Measurements from ENCODE around the gene FBXL5. TPM values are rescaled to one million over a fixed set of nuclear protein-coding genes. Genes with fewer than 3 reads are reported as not detected.

The FBXL5 gene
- polyA plus RNA-seq, 1 donor from 2014 or later = 53.0 TPM

DNA sequence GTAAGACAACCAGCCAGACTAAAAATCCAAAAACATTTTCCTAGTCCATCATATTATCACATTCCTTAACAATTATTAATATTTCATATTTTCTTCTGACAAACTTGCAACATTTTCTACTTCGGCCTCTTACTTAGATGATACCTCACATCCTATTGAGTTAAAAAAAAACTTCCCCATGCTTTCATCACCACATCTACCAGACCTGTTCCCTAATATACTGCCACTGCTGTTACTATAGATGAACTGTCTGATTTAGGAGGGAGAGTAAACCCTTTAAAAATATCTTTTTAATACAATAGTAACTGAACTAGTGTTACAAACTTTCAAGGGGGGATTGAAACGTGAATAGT lies 28.0 kb upstream of the FBXL5 start:
- peaks cover 5% of the 10 kb centered on the region for H3K36me3 Mint-ChIP-seq
- H3K4me3 Mint-ChIP-seq = peak overlapping the region in 1 of 4 donors; percentile 65
- H3K27ac Mint-ChIP-seq = no peak overlapping the region
- H3K27me3 Mint-ChIP-seq = no peaks in the 10 kb centered on the region
- peaks cover 9 to 19% (median 16%) of the 10 kb centered on the region in 3 donors for H3K4me1 Mint-ChIP-seq
- no peaks in the 10 kb centered on the region for H3K9me3 Mint-ChIP-seq

DNA sequence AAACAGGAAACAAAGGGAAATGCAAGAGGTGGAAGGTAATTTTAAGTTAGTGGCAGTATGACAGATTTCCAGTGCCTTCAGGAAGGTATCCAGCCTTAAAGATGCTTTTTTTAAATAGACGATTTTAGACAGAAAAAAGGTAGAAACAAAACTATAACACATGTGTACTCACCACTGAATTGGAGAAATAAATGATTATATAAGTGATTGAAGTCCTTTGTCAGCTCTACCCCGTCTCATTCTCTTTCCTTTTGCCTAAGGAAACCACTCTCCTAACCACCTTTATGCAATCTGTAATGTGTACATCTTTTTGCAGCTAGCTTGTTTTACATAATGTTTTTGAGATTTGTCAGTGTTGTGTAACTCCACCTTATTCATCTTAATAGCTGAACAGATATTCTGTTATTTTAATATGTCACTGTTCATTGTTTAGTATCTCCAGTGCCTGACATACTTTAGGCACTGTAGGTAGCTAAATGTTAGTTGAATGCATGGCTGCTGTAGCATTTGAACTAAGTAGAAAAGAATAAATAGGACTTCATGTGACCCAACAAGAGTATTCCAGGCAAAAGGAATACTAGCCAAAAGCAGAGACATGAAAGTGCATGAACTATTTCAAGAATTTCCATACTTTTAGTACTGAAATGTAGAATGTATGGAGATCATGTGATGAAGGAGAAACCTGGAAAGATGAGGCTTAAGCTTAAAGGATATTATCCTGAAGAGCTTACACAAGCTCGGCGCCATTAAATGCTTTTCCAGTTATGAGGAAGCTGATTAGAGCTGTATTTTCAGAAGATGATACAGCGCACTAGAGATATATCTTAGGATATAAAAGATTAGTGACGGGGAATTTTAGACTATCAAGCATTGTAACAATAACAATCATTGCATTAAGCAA lies 27.3 kb upstream of the FBXL5 start:
- H3K27ac Mint-ChIP-seq = peak overlapping the region; percentile 54 to 99 (median 95)
- peak overlapping the region; percentile 97 to 100 (median 98) for H3K4me3 Mint-ChIP-seq
- H3K27me3 Mint-ChIP-seq = no peaks in the 10 kb centered on the region
- no peaks in the 10 kb centered on the region for H3K9me3 Mint-ChIP-seq
- peaks cover 9 to 19% (median 16%) of the 10 kb centered on the region in 3 donors for H3K4me1 Mint-ChIP-seq
- peaks cover 5% of the 10 kb centered on the region for H3K36me3 Mint-ChIP-seq

DNA sequence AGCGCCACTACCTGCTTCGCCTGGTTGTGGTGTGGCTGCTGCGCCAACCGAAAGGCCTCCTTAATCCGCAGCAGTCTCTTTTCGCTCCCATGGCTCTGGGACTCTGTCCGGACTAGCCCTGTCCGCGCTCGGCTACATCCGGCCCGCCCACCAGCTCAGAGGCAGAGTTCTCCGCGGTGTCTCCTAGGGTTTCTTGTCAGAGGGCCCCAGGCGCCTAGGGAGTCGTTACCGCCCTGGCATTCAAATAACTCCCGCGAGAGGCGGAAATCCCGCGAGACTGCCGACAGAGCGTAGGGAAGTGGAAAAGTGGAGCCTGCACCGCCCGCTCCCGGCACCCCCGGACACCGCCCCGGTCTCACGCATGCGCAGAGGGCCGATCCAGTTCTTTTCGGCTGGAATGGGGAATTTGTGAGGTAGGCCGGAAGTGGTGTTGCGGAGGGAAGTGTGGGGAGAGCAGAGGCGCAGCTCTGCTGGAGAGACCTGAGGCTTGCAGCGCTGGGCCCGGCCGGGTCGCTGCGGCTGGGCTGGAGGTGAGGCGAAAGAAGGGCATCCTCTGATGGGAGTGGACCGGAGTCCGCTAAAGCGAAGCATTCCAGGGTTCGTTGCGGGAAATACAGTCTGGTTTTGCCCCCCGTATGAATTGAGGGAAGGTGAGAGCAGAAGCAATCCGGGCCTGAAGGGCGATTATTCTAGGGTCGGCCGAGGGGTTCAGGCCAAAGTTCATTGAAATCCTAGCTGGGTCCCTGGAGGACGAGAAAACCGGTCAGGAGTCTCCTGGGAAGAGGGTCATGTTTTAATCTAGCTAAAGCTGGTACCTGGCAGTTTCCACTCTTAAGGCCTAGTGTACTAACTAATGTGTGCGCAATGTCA lies 26.4 kb upstream of the FBXL5 start, which contains the start of gene FAM200B:
Gene FAM200B (plus strand): TSS at position 456 of the 870 bp plus-strand sequence. CDS start 5,151 bp downstream, outside the sequence.
- peaks cover 9 to 19% (median 16%) of the 10 kb centered on the region in 3 donors for H3K4me1 Mint-ChIP-seq
- H3K36me3 Mint-ChIP-seq = peaks cover 5% of the 10 kb centered on the region
- H3K9me3 Mint-ChIP-seq = no peaks in the 10 kb centered on the region
- no peaks in the 10 kb centered on the region for H3K27me3 Mint-ChIP-seq
- H3K4me3 Mint-ChIP-seq = peak within 1 kb of the TSS; percentile 97 to 100 (median 98)
- peak within 1 kb of the TSS; percentile 95 to 99 (median 98) for H3K27ac Mint-ChIP-seq

DNA sequence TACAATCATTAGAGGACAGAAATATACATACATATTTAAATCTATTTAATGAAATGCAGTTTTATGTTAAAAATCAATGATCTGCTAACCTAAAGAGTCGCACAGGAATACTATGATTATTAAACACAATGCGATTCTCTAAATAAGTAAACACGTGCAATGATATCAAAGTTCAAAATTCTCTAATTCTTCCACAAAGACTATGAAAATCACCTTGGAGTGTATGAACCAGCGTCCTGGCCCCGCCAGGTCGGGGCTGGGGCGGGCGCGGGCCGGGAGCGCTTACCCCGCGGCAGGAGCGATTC lies 25.9 kb upstream of the FBXL5 start:
- Mint-ChIP-seq H3K36me3 (no peaks in the 10 kb centered on the region), H3K27me3 (no peaks in the 10 kb centered on the region), H3K9me3 (no peaks in the 10 kb centered on the region), H3K4me3 (peak overlapping the region; percentile 97 to 100 (median 98)), H3K27ac (peak overlapping the region in 2 of 3 donors; percentile 95 to 99), H3K4me1 (peaks cover 9 to 17% (median 16%) of the 10 kb centered on the region in 3 donors)

DNA sequence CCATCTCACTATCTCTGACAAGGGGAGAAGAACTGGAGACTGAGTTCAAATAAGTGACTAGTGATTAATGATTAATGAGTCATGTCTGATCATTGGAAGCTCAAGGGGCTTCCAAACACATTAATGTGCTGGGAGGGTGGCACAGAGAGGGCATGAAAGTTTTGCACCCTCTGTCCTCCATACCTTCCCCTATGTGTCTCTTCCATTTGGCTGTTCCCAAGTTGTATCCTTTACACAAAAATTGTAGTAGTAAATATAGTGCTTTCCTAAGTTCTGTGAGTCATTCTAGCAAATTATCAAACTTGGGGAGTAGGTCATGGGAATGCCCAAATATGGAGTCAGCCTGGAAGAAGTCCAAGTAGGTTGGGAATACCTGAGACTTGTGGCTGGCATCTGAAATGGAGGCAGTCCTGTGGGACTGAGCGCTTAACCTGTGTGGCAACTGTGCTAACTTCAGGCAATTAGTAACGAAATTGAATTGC lies 22.4 kb upstream of the FBXL5 start:
- no peaks in the 10 kb centered on the region for H3K36me3 Mint-ChIP-seq
- H3K4me3 Mint-ChIP-seq = peak overlapping the region in 1 of 4 donors; percentile 16
- H3K9me3 Mint-ChIP-seq = no peaks in the 10 kb centered on the region
- no peak overlapping the region for H3K27ac Mint-ChIP-seq
- H3K27me3 Mint-ChIP-seq = no peaks in the 10 kb centered on the region
- H3K4me1 Mint-ChIP-seq = peaks cover 7 to 12% (median 8%) of the 10 kb centered on the region in 3 donors

DNA sequence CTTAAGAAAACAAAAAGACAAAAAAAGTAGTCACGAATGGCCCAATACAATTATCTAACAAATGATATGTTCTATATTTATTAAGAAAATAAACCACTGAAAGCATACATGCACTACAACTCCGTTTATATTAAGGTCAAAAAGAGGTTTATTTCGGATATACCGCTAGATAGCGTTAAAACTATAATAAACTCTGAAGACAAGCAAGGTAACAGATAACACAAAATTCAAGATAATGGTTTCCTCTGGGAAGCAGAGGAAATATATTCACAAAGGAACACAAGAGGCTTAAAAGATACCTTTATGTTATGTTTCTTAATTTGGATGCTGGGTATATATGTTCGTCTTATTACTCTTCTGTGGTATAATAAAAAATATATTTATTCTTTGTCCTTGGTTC lies 21.7 kb upstream of the FBXL5 start:
- Mint-ChIP-seq H3K9me3 (no peaks in the 10 kb centered on the region), H3K27me3 (no peaks in the 10 kb centered on the region), H3K4me1 (peaks cover 1 to 7% (median 3%) of the 10 kb centered on the region in 3 donors), H3K4me3 (no peak overlapping the region), H3K27ac (no peak overlapping the region), H3K36me3 (no peaks in the 10 kb centered on the region)

DNA sequence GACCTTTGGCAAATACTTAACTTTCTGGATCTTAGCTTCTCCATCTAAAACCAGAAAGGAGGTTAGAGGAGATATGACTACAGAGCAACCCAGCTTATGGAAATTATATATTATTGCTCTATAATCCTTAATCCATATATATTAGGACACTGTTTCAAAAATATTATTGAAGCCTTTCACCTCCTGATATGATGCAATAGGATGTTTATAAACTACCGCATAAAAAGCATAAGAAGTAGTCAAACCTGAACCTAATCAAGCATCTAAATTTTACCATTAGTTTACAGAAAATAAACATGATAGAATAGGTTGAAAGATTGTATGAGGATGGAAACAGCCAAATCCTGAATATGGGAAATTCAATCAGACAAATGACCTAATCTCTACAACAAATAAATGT lies 20.9 kb upstream of the FBXL5 start:
- no peaks in the 10 kb centered on the region for H3K9me3 Mint-ChIP-seq
- no peak overlapping the region for H3K4me3 Mint-ChIP-seq
- no peaks in the 10 kb centered on the region for H3K27me3 Mint-ChIP-seq
- no peaks in the 10 kb centered on the region for H3K36me3 Mint-ChIP-seq
- no peak overlapping the region for H3K27ac Mint-ChIP-seq
- peaks cover 0 to 3% (median 1%) of the 10 kb centered on the region in 3 donors for H3K4me1 Mint-ChIP-seq

DNA sequence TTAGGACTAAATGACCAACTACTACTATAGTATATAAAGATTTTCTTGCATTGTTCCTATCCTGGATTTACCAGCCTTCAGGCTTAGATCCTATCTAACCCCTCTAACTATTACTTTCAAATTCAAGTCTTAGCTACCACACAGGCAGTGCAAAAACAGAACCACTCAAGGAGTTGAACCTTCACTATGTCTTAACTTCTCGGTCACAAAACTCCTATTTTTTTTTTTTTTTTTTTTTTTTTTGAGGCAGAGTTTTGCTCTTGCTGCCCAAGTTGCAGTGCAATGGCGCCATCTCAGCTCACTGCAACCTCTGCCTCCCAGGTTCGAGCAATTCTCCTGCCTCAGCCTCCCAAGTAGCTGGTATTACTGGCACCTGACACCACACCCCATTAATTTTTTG lies 20.2 kb upstream of the FBXL5 start:
- Mint-ChIP-seq H3K36me3 (no peaks in the 10 kb centered on the region), H3K27ac (no peak overlapping the region), H3K4me3 (no peak overlapping the region), H3K27me3 (no peaks in the 10 kb centered on the region), H3K9me3 (no peaks in the 10 kb centered on the region), H3K4me1 (peaks cover 0 to 3% (median 1%) of the 10 kb centered on the region in 3 donors)

DNA sequence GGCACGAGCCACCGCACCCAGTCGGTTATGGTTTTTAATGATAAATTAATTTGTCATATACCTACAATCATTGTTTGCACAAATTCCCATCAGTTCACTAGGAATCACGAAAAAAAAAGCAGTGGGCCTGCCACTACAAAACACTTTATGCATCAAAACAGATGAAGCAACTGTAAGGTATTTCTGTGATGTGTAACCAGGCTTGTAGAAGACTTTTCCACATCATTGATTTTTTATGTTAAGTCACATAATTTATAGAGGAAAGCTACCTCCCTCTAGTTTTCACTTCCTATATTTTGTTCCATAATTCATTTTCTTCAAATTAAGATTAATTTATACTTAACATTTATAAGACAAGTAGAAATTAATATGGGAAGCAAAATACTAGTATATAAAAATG lies 19.8 kb upstream of the FBXL5 start:
- Mint-ChIP-seq H3K4me3 (peak overlapping the region in 1 of 4 donors; percentile 68), H3K27ac (no peak overlapping the region), H3K36me3 (no peaks in the 10 kb centered on the region)

DNA sequence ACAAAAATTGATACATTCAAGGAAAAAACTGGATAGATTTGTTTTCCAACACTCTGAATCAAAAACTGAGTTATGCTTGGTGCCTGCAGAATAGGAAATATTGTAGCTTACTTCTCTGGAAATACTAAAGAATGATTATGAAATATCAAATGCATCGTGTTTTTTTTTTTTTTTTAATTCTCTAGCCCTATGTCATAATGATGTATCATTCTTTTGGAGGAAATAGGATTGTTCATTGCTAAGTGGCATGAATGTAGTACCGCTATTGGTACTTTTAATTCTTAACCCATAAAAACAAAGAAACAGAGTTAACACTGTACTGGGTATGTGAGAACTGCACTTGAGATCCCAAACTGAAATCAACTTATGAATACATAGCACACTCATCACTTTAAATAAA lies 18.9 kb upstream of the FBXL5 start:
- peaks cover 0 to 3% (median 1%) of the 10 kb centered on the region in 3 donors for H3K4me1 Mint-ChIP-seq
- H3K4me3 Mint-ChIP-seq = no peak overlapping the region
- no peaks in the 10 kb centered on the region for H3K9me3 Mint-ChIP-seq
- H3K36me3 Mint-ChIP-seq = no peaks in the 10 kb centered on the region
- H3K27me3 Mint-ChIP-seq = no peaks in the 10 kb centered on the region
- H3K27ac Mint-ChIP-seq = no peak overlapping the region

More for the DNA sequence above, 19.8 kb upstream of the FBXL5 start:
- Mint-ChIP-seq H3K4me1 (peaks cover 0 to 3% (median 1%) of the 10 kb centered on the region in 3 donors), H3K27me3 (no peaks in the 10 kb centered on the region), H3K9me3 (no peaks in the 10 kb centered on the region)

DNA sequence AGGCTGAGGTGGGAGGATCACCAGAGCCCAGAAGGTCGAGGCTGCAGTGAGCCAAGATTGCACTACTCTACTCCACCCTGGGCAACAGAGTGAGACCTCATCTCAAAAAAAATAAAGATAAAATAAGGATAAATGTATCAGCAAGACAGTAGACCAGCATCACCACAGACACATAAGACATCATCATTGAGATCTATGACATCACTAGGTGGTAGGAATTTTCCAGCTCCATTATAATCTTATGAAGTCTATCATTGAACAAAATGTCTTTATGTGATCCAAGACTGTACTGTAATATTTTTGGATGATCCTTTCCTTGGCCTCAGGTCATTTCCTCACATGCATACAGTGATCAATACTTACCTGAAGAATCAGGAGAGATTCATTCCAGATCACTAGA lies 18.2 kb upstream of the FBXL5 start:
- no peak overlapping the region for H3K27ac Mint-ChIP-seq
- no peaks in the 10 kb centered on the region for H3K36me3 Mint-ChIP-seq
- H3K27me3 Mint-ChIP-seq = no peaks in the 10 kb centered on the region
- peaks cover 0 to 3% (median 1%) of the 10 kb centered on the region in 3 donors for H3K4me1 Mint-ChIP-seq
- no peaks in the 10 kb centered on the region for H3K9me3 Mint-ChIP-seq
- no peak overlapping the region for H3K4me3 Mint-ChIP-seq

DNA sequence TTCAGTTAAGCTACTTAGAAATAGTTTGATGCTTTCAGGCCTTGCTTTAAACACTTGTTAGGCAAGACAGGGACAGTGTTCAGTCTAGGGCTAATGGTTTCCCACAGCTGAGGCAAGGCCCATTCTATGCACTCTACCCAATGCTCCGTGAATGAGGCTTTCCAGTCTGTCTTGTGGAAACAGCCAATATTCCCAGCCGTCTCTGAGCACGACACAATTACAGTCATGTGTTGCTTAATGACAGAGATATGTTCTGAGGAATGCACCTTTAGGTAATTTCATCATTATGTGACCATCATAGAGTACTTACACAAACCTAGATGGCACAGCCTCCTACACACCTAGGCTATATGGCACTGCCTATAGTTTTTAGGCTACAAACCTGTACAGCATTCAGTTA lies 16.9 kb upstream of the FBXL5 start:
- Mint-ChIP-seq H3K27me3 (no peaks in the 10 kb centered on the region), H3K4me1 (peaks cover 0 to 3% (median 1%) of the 10 kb centered on the region in 3 donors), H3K4me3 (no peak overlapping the region), H3K27ac (no peak overlapping the region), H3K9me3 (no peaks in the 10 kb centered on the region), H3K36me3 (no peaks in the 10 kb centered on the region)

DNA sequence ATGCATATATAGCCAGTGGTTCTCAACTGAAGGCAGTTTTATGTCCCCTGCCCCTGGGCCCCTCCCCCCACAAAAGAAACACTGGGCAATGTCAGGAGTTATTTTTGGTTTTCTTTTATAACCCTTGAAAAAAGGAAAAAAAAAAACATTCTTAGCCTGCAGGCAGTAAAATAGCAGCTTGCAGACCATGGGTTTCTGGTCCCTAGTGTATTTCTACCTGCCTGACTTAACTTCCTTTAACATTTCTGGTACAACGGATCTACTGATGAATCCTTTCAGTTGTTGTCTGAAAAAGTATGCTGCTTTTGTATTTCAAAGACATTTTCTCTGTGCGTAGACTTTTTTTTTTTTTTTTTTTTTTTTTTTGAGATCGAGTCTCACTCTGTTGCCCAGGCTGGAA lies 15.4 kb upstream of the FBXL5 start:
- H3K27me3 Mint-ChIP-seq = no peaks in the 10 kb centered on the region
- no peak overlapping the region for H3K4me3 Mint-ChIP-seq
- H3K36me3 Mint-ChIP-seq = no peaks in the 10 kb centered on the region
- H3K9me3 Mint-ChIP-seq = no peaks in the 10 kb centered on the region
- peaks cover 0 to 3% (median 1%) of the 10 kb centered on the region in 3 donors for H3K4me1 Mint-ChIP-seq
- no peak overlapping the region for H3K27ac Mint-ChIP-seq

DNA sequence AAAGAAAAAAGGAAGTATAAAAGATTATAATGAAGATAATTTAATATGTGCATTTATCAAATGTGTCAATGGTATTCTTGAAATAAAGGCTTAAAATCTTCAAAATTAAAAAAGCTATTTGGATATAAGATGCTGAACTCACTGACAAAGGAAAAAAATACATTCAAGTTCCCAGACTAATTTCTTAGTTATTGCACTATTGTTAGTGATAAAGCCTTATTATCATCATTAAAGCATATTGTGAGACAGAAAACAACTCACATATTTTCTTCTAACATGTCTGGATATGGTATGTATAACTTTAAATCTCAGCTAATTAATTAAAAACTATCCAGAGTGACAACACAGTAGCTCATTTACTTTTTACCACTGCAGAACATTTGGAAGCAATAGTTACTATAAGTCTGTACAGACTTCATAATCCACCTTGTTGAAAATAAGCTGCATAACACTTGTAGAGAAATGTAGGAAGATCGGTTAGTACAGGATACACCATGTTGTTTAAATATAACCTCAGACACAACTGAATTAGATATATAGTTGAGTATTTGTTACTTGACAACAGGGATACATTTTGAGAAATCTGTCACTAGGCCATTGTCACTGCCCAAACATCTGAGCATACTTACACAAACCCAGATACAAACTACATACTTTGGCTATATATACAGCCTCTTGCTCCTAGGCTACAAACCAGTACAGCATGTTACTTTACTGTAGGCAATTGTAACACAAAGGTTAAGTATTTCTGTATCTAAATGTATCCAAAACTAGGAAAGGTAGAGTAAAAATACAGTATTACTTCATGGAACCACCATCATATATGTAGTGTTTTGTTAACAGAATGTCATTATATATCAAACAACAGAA lies 13.6 kb upstream of the FBXL5 start:
- Mint-ChIP-seq H3K27ac (peak overlapping the region in 1 of 3 donors; percentile 29), H3K4me3 (no peak overlapping the region), H3K9me3 (no peaks in the 10 kb centered on the region), H3K27me3 (no peaks in the 10 kb centered on the region), H3K36me3 (no peaks in the 10 kb centered on the region), H3K4me1 (no peaks in the 10 kb centered on the region)
